ENCODE data around the gene G6PC1. TPM values are rescaled to one million over a fixed set of nuclear protein-coding genes. Genes with fewer than 3 reads are reported as not detected.

G6PC1 gene
- total and polyA plus RNA-seq, 2 donors (not counting 1 experiment from before 2014, with no cell fraction given) = not detected

- Histone ChIP-seq H3K27me3 (replicated peaks in 1 of 4; ENCODE audit: control extremely low read depth in 1 of 4, control insufficient read depth in 3 of 4, insufficient read depth in 4 of 4, low read length in 3 of 4) (peaks cover 0 to 6% (median 0%) of the 10 kb centered on the region in 4 experiments), H3K4me3 (ENCODE audit: control extremely low read depth in 1 of 5, extremely low read depth in 1 of 5, insufficient read depth in 1 of 5, low read depth in 2 of 5, low read length in 4 of 5) (no peak overlapping the region), H3K4me1 (ENCODE audit: control insufficient read depth in 2 of 2, insufficient read depth in 2 of 2, low read length in 2 of 2) (no peaks in the 10 kb centered on the region), H3K79me2 (ENCODE audit: control insufficient read depth, insufficient read depth, low read length) (no peaks in the 10 kb centered on the region), H3K4me2 (replicated peaks; ENCODE audit: low read depth, low read length, poor library complexity, severe bottlenecking) (no peak overlapping the region), H4K20me1 (ENCODE audit: control insufficient read depth, insufficient read depth, low read length, poor library complexity, severe bottlenecking) (no peaks in the 10 kb centered on the region), H3K36me3 (replicated peaks in 1 of 2; ENCODE audit: control extremely low read depth in 1 of 2, control insufficient read depth in 1 of 2, extremely low read depth in 1 of 2, insufficient read depth in 2 of 2, low read length in 1 of 2) (no peaks in the 10 kb centered on the region), H3K27ac (ENCODE audit: low read length in 2 of 2) (no peak overlapping the region), H3K9ac (ENCODE audit: low read length) (no peak overlapping the region), H3K9me3 (ENCODE audit: control extremely low read depth in 1 of 3, control insufficient read depth in 2 of 3, insufficient read depth in 1 of 3, low read length in 2 of 3) (no peaks in the 10 kb centered on the region), H2AFZ (ENCODE audit: insufficient read depth, low read depth, low read length, poor library complexity, severe bottlenecking) (no peak overlapping the region)
- H3K9me3 Mint-ChIP-seq (ENCODE audit: insufficient read depth) = no peaks in the 10 kb centered on the region
- 94% methylated on average over 6 of the region's 8 CpGs for WGBS (ENCODE audit: insufficient coverage)
- no peaks in the 10 kb centered on the region for H3K4me1 Mint-ChIP-seq
- H3K4me3 Mint-ChIP-seq = no peak overlapping the region
- TF ChIP-seq EZH2 (IDR thresholded peaks at IDR 0.05; ENCODE audit: borderline replicate concordance, insufficient read depth, low read depth, low read length, poor library complexity, severe bottlenecking) = no peak
- no peak for TF ChIP-seq CTCF (IDR thresholded peaks at IDR 0.05)
- CTCF ChIA-PET = no interaction called here
- DNase-seq = no peak
- ATAC-seq (ENCODE audit: low read depth) = no peak
- H3K27me3 Mint-ChIP-seq = peaks cover 25% of the 10 kb centered on the region
- POLR2A ChIA-PET = no interaction called here
- intact Hi-C loops (cut with micrococcal nuclease) = no loop called here
- H3K27ac Mint-ChIP-seq = no peak overlapping the region
These were observed 21.5 kb upstream of the G6PC1 start for GRCh38 chr17:42878924-42879595.

- no peaks in the 10 kb centered on the region for H3K9me3 ChIP-seq (ENCODE audit: control extremely low read depth in 1 of 3, control insufficient read depth in 2 of 3, insufficient read depth in 1 of 3, low read length in 2 of 3)
- no peaks in the 10 kb centered on the region for H3K79me2 ChIP-seq (ENCODE audit: control insufficient read depth, insufficient read depth, low read length)
- no peak overlapping the region for H2AFZ ChIP-seq (ENCODE audit: insufficient read depth, low read depth, low read length, poor library complexity, severe bottlenecking)
- Mint-ChIP-seq H3K27me3 (peaks cover 25% of the 10 kb centered on the region), H3K4me3 (no peak overlapping the region), H3K9me3 (ENCODE audit: insufficient read depth) (no peaks in the 10 kb centered on the region), H3K27ac (no peak overlapping the region), H3K4me1 (no peaks in the 10 kb centered on the region)
- CTCF ChIA-PET = no interaction called here
- peaks cover 0 to 6% (median 0%) of the 10 kb centered on the region in 4 experiments for H3K27me3 ChIP-seq (replicated peaks in 1 of 4; ENCODE audit: control extremely low read depth in 1 of 4, control insufficient read depth in 3 of 4, insufficient read depth in 4 of 4, low read length in 3 of 4)
- no peak for TF ChIP-seq CTCF (IDR thresholded peaks at IDR 0.05)
- no peak for TF ChIP-seq EZH2 (IDR thresholded peaks at IDR 0.05; ENCODE audit: borderline replicate concordance, insufficient read depth, low read depth, low read length, poor library complexity, severe bottlenecking)
- POLR2A ChIA-PET = no interaction called here
- H3K4me2 ChIP-seq (replicated peaks; ENCODE audit: low read depth, low read length, poor library complexity, severe bottlenecking) = no peak overlapping the region
- no peaks in the 10 kb centered on the region for H3K4me1 ChIP-seq (ENCODE audit: control insufficient read depth in 2 of 2, insufficient read depth in 2 of 2, low read length in 2 of 2)
- no peak overlapping the region for H3K27ac ChIP-seq (ENCODE audit: low read length in 2 of 2)
- no peaks in the 10 kb centered on the region for H3K36me3 ChIP-seq (replicated peaks in 1 of 2; ENCODE audit: control extremely low read depth in 1 of 2, control insufficient read depth in 1 of 2, extremely low read depth in 1 of 2, insufficient read depth in 2 of 2, low read length in 1 of 2)
- no peak overlapping the region for H3K4me3 ChIP-seq (ENCODE audit: control extremely low read depth in 1 of 5, extremely low read depth in 1 of 5, insufficient read depth in 1 of 5, low read depth in 2 of 5, low read length in 4 of 5)
- WGBS (ENCODE audit: insufficient coverage) = 82% methylated on average over 5 of the region's 6 CpGs
- H4K20me1 ChIP-seq (ENCODE audit: control insufficient read depth, insufficient read depth, low read length, poor library complexity, severe bottlenecking) = no peaks in the 10 kb centered on the region
- no peak for DNase-seq
- intact Hi-C loops (cut with micrococcal nuclease) = no loop called here
- no peak overlapping the region for H3K9ac ChIP-seq (ENCODE audit: low read length)
- ATAC-seq (ENCODE audit: low read depth) = no peak
These were observed 21.0 kb upstream of the G6PC1 start for GRCh38 chr17:42879596-42879985.
